ENCODE measurements around the gene ABCB4. TPM values are rescaled to one million over a fixed set of nuclear protein-coding genes. Genes with fewer than 3 reads are reported as not detected.

Gene ABCB4
- total RNA-seq, 4 donors from 2014 or later, result 0.29 to 2.4 (median 1.1) TPM; not detected in 1

DNA sequence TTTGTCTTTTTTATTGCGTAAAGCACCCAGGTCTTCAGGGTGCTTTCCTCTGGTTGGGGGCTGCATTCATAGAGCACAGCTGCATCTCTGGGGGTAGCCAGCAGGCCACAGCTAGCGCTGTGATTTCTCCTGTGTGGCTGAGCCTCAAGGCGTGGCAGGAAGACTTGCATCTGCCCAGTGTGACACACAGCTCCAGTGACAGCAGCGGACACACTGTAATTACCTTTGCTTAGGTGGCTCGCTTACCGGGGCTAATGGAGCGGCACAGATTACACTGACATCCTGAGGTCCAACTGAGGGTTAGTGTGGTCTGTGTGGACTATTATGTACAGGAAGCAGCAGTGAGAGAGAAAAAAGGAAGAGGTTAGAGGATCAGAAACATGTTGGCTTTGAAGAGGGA is 27.1 kb downstream of the ABCB4 start:
- Histone ChIP-seq H3K4me1 (no peaks in the 10 kb centered on the region), H3K36me3 (no peaks in the 10 kb centered on the region), H3K4me3 (no peak overlapping the region), H3K27ac (no peak overlapping the region), H3K27me3 (no peaks in the 10 kb centered on the region), H3K9me3 (no peaks in the 10 kb centered on the region)
- intact Hi-C loops (cut with DNase I; ENCODE audit: low total_unique reads), result no loop called here
- DNase-seq, result no peak
- TF ChIP-seq POLR2A (IDR thresholded peaks at IDR 0.05), result no peak
- TF ChIP-seq, protein P1, sequence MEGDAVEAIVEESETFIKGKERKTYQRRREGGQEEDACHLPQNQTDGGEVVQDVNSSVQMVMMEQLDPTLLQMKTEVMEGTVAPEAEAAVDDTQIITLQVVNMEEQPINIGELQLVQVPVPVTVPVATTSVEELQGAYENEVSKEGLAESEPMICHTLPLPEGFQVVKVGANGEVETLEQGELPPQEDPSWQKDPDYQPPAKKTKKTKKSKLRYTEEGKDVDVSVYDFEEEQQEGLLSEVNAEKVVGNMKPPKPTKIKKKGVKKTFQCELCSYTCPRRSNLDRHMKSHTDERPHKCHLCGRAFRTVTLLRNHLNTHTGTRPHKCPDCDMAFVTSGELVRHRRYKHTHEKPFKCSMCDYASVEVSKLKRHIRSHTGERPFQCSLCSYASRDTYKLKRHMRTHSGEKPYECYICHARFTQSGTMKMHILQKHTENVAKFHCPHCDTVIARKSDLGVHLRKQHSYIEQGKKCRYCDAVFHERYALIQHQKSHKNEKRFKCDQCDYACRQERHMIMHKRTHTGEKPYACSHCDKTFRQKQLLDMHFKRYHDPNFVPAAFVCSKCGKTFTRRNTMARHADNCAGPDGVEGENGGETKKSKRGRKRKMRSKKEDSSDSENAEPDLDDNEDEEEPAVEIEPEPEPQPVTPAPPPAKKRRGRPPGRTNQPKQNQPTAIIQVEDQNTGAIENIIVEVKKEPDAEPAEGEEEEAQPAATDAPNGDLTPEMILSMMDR (IDR thresholded peaks at IDR 0.05), result no peak

DNA sequence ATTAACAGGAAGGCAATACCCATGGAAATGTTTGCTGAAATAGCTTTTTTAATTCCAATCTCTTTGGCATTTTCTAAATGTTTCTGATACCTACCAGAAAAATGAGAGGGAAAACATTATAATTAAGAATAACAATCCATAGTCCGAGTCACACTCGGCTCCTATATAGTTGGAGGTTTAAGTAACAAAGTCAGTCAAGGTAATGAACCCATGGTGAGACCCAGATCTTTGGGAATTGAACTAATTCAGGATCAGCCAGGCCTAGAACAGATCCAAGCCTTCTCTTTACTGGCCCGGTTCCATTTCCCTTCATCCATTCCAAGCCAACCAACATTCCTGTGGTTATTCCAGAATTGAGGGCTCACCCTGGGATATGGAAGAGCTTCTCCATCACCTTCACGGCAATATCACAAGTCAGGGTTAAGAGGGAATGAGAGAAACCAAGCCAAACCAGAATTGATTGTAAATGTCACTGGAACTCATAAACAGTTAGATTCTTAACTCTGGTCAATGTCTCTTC is 28.3 kb downstream of the ABCB4 start:
- intact Hi-C loops (cut with DNase I; ENCODE audit: low total_unique reads), result no loop called here
- no peak for DNase-seq

DNA sequence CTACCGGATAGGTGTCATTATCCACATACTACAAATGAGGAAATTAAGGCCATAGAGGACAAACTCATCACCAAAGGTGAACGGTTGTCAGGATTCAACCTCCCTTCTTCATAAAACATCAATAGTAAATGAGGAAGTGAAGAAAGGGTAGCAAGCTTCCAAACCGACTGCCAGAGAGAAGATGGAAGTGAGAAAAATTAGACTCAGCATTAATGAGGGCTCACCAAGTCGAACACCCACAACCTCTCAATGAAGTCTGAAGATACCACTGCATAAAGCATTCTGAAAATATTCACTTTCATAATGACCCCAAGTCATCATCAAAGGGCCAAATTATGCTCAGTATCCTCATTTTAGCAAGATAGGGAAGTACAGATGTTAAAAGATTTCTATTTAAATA is 29.6 kb downstream of the ABCB4 start:
- Histone ChIP-seq H3K36me3 (no peaks in the 10 kb centered on the region), H3K27me3 (no peaks in the 10 kb centered on the region), H3K27ac (no peak overlapping the region), H3K4me1 (no peaks in the 10 kb centered on the region), H3K9me3 (no peaks in the 10 kb centered on the region), H3K4me3 (no peak overlapping the region)
- no peak for DNase-seq
- intact Hi-C loops (cut with DNase I; ENCODE audit: low total_unique reads), result no loop called here
- TF ChIP-seq, protein P1 (IDR thresholded peaks at IDR 0.05), result no peak
- TF ChIP-seq POLR2A (IDR thresholded peaks at IDR 0.05), result no peak

More for the DNA sequence above, 28.3 kb downstream of the ABCB4 start:
- H3K36me3 ChIP-seq, result no peaks in the 10 kb centered on the region
- H3K4me3 ChIP-seq, result no peak overlapping the region
- no peak for TF ChIP-seq POLR2A (IDR thresholded peaks at IDR 0.05)
- TF ChIP-seq, protein P1 (IDR thresholded peaks at IDR 0.05), result no peak
- H3K27ac ChIP-seq, result no peak overlapping the region
- H3K4me1 ChIP-seq, result no peaks in the 10 kb centered on the region
- H3K27me3 ChIP-seq, result no peaks in the 10 kb centered on the region
- no peaks in the 10 kb centered on the region for H3K9me3 ChIP-seq

DNA sequence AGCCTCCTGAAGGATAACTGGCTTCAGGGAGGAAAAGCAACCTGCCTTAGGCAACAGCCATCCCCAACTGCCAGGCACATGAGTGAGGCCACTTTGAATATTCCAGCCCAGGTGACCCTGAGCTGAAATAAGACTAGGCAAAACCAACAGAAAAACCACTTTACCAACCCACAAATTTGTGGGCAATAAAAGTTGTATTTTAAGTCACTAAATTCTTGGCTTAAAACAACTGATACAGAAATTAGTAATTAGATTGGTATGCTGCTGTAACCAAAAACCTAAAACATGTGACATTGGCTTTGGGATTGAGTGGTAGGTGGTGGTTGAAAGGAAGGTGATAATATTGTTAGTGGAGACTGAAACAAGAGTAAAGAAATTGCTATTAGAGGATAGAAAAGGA is 39.9 kb downstream of the ABCB4 start:
- Histone ChIP-seq H3K27me3 (no peaks in the 10 kb centered on the region), H3K4me3 (no peak overlapping the region), H3K36me3 (no peaks in the 10 kb centered on the region), H3K9me3 (no peaks in the 10 kb centered on the region), H3K4me1 (no peaks in the 10 kb centered on the region), H3K27ac (no peak overlapping the region)
- no peak for DNase-seq
- intact Hi-C loops (cut with DNase I; ENCODE audit: low total_unique reads), result no loop called here
- TF ChIP-seq POLR2A (IDR thresholded peaks at IDR 0.05), result no peak
- TF ChIP-seq, protein P1 (IDR thresholded peaks at IDR 0.05), result no peak

DNA sequence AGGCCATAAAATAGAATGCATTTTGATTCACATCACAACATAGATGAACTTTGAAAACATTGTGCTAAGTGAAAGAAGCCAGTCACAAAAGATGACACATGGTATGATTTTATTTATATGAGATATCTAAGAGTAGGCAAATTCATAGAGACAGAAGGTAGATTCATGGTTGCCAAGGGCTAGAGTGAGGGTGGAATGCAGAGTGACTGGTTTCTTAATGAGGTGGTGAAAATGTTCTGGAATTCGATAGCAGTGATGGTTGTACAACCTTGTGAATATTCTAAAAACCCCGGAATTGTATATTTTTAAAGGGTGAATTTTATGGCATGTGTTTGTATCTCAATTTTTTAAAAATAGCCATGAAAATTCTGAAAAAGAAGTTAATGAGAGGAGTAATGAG is 42.9 kb downstream of the ABCB4 start:
- no peak overlapping the region for H3K27ac ChIP-seq
- H3K4me1 ChIP-seq, result no peaks in the 10 kb centered on the region
- no peak for DNase-seq
- H3K4me3 ChIP-seq, result no peak overlapping the region
- H3K9me3 ChIP-seq, result no peaks in the 10 kb centered on the region
- intact Hi-C loops (cut with DNase I; ENCODE audit: low total_unique reads), result no loop called here
- no peaks in the 10 kb centered on the region for H3K27me3 ChIP-seq
- no peak for TF ChIP-seq POLR2A (IDR thresholded peaks at IDR 0.05)
- TF ChIP-seq, protein P1 (IDR thresholded peaks at IDR 0.05), result no peak
- no peaks in the 10 kb centered on the region for H3K36me3 ChIP-seq

Measured in uterus (tissue), 4 donors.